Measurements from ENCODE around the gene PIK3CA.
"Not testable (repeated sequence)": the region's sequence is repeated elsewhere in the genome, so short reads cannot be mapped to it uniquely, and the experiment has no call there.

PIK3CA gene

DNA sequence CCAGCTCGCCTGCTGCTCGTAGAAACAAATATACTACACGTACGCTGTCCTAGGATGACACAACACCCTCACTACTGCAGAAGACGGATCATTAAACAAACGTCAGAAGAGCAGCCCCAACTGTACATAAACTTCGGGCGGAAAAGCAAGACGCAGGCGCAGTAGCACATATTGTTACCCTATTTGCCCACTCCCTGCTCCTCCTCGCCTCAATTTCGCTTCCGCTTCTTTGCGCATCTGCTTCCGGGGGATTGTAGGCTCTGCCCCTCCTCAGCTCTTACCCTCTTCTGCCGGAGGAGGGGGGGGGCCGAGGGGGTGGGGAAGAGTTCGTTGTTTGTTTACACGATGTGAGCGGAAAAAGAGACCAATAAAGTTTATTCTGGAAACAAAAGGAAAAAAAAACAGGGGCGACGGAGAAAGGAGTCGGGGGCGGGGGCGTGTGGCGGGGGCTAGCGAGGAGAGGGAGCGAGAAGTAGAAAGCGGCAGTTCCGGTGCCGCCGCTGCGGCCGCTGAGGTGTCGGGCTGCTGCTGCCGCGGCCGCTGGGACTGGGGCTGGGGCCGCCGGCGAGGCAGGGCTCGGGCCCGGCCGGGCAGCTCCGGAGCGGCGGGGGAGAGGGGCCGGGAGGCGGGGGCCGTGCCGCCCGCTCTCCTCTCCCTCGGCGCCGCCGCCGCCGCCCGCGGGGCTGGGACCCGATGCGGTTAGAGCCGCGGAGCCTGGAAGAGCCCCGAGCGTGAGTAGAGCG lies at the start of gene PIK3CA:
PIK3CA (plus strand) TSS at position 485 of the 743 bp plus-strand sequence. CDS start 50,469 bp downstream, outside the sequence.
- DNase-seq (ENCODE audit: low read depth) = peak; percentile 96
- peak within 1 kb of the TSS; percentile 93 for H3K4me3 ChIP-seq (ENCODE audit: low read depth, low read length)

DNA sequence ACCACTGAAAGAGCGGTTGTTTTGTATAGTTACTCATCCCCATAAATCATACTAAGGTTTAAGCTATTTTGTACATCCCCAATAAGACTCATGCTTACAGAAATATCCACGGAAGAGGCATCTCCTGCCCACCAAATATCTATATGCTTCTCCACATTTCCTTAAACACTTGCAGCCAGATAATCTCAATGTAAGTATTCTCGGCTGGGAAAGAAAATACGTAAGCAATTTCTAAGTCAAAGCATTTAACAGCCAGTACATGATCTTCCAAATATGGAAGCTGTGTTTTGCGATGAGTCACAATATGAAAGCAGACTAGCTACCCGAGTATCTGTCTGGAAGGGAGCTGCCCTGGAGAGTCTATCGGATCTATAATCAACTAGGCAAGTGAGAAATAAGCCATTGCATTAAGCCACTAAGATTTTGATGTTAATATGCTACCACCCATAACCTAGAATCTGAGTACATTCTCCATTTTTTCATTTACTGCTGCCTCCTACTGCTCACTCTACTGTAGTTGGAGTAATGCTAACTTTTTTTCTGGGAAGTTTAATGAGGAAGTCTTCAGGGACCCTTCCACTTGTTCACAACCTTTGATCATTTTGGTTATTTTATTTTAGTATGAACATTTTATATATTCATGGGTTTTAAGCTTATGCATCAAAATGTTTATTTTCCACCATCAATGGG lies 49.6 kb upstream of the PIK3CA start:
- no peak overlapping the region for H3K4me3 ChIP-seq (ENCODE audit: low read depth, low read length)

DNA sequence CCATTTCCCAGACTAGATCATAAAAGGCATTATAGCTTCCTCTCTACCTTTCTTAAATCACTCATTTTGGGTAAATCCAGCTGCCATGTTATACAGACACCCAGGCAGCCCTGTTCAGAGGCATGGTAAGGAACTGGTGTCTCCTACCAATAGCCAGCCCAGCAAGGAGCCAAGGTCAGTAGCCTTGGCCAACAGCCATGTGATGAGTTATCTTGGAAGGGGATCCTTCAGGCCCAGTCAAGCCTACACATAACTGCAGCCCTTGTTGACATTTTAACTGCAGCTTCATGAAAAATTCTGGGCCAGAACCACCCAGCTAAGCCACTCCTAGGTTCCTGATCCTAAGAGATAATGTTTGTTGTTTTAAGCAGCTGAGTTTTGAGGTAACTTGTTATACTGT lies 47.5 kb upstream of the PIK3CA start:
- peak; percentile 38 for DNase-seq (ENCODE audit: low read depth)
- H3K4me3 ChIP-seq (ENCODE audit: low read depth, low read length) = no peak overlapping the region

More for the DNA sequence above, 49.6 kb upstream of the PIK3CA start:
- peak; percentile 35 for DNase-seq (ENCODE audit: low read depth)

DNA sequence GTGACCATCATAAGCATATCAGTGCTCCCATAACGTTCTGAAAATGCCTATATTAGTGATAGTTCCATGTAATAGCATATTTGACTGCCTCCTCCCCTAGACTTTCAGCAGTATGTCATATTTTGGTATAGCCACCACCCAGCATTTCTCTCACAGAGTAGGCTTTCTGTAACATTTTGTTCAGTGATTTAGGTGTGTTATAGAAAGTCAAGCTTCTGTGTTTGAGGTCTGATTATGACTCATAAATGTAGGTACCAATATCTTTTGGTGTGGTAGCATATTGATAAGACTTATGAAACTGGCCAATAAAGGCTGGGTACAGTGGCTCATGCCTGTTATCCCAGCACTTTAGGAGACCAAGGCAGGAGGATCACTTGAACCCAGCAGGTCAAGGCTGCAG lies 42.3 kb upstream of the PIK3CA start:
- no peak overlapping the region for H3K4me3 ChIP-seq (ENCODE audit: low read depth, low read length)
- DNase-seq (ENCODE audit: low read depth) = no peak

DNA sequence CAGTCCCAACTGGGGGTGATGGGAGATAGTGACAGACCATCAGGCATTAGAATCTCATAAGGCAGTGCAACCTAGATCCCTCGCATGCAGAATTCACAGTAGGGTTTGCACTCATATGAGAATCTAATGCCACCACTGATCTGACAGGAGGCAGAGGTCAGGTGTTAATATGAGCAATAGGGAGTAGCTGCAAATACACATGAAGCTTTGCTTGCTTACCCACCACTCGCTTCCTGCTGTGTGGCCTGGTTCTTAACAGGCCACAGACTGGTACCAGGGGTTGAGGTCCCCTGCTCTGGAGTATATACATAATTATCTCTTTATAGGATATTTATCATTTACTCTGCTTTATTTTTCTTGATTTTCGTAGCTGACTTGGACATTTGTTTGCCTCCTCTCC lies 40.5 kb upstream of the PIK3CA start:
- DNase-seq (ENCODE audit: low read depth) = no peak
- no peak overlapping the region for H3K4me3 ChIP-seq (ENCODE audit: low read depth, low read length)

DNA sequence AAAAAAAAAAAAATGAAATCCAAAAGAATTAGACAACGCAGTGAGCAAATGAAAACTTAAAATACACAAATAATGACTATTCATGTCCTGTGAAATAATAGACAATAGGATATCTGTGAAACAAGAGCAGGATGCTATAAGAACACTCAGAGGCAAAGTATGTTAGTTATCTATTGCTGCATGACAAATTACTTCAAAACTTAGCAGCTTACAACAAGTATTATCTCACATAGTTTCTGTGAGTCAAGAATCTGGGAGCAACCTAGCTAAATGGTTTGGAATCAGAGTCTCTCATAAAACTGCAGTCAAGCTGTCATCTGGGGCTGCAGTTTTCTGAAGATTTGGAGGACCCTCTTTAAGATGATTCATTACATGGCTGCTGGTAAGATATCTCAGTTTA lies 40.1 kb upstream of the PIK3CA start:
- peak; percentile 47 for DNase-seq (ENCODE audit: low read depth)
- no peak overlapping the region for H3K4me3 ChIP-seq (ENCODE audit: low read depth, low read length)

DNA sequence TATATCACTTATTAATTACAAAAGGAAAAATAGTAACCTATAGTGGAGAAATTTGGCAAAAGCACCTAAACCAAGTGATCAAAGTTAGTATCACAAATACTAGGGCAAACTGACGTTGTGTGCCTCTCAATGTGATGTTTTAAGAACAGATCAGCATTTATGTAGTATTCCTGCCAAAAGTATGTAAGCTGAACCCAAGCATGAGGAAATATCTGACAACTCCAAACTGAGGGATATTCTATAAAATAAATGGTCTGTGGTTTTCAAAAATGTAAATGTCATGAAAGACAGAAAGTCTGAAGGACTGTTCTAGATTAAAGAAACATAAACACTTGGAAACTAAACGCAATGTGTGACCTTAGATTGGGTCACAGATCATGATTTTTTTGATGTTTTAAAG lies 34.3 kb upstream of the PIK3CA start:
- no peak overlapping the region for H3K4me3 ChIP-seq (ENCODE audit: low read depth, low read length)
- peak; percentile 44 for DNase-seq (ENCODE audit: low read depth)

DNA sequence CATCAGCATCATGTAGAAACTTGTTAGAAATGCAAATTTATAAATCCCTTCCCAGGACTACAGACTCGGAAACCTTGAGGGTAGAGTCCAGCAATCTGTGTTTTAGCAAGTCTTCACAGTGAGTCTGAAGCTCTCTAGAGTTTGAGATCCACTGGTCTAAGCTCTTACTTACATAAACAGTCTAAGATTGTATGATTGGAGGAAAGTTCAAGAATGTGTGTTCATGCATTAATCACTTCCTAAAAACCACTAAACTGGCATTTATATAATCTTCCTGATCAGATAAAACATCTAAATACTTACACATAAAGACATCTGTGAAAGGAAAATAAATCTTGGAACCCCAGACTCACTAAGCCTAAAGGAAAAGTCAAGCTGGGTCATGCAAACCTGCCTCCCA lies 32.7 kb upstream of the PIK3CA start:
- DNase-seq (ENCODE audit: low read depth); H3K4me3 ChIP-seq (ENCODE audit: low read depth, low read length): not testable (repeated sequence)

DNA sequence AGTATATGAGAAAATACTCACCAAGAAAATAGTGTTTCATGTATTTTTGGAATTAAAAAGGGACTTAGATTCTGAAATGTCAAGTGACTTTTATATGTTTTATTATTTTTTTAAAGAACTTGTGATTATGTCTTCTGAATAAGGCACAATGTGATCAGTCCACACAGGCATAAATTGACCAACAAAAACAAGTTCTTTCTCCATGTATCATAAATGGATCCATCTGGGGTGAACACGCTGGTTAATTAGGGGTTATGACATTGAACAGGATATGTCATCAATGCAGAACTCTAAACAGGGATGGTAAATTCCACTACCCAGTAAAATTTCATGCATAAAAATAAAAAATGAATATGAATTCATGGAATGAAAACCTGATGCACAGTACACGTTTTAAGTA lies 31.3 kb upstream of the PIK3CA start:
- no peak for DNase-seq (ENCODE audit: low read depth)
- no peak overlapping the region for H3K4me3 ChIP-seq (ENCODE audit: low read depth, low read length)

DNA sequence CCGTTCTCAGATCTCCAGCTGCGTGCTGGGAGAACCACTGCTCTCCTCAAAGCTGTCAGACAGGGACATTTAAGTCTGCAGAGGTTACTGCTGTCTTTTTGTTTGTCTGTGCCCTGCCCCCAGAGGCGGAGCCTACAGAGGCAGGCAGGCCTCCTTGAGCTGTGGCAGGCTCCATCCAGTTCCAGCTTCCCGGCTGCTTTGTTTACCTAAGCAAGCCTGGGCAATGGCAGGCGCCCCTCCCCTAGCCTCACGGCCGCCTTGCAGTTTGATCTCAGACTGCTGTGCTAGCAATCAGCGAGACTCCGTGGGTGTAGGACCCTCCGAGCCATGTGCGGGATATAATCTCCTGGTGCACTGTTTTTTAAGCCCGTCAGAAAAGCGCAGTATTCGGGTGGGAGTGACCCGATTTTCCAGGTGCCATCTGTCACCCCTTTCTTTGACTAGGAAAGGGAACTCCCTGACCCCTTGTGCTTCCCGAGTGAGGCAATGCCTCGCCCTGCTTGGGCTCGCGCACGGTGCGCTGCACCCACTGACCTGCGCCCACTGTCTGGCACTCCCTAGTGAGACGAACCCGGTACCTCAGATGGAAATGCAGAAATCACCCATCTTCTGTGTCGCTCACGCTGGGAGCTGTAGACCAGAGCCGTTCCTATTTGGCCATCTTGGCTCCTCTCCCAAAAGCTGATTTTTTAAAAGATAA lies 15.8 kb upstream of the PIK3CA start:
- not testable (repeated sequence) for DNase-seq (ENCODE audit: low read depth); H3K4me3 ChIP-seq (ENCODE audit: low read depth, low read length)

DNA sequence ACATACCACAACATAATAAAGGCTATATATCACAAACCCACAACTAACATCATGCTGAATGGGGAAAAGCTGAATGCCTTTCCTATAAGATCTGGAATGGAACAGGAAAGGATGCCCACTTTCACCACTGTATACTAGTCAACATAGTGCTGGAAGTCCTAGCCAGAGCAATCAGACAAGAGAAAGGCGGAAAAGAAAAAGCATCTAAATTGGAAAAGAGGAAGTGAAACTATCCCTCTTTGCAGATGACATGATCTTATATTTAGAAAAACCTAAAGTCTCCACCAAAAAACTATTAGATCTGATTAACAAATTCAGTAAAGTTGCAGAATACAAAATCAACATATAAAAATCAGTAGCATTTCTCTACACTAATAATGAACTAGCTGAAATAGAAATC lies 14.6 kb upstream of the PIK3CA start:
- H3K4me3 ChIP-seq (ENCODE audit: low read depth, low read length) = no peak overlapping the region
- no peak for DNase-seq (ENCODE audit: low read depth)

DNA sequence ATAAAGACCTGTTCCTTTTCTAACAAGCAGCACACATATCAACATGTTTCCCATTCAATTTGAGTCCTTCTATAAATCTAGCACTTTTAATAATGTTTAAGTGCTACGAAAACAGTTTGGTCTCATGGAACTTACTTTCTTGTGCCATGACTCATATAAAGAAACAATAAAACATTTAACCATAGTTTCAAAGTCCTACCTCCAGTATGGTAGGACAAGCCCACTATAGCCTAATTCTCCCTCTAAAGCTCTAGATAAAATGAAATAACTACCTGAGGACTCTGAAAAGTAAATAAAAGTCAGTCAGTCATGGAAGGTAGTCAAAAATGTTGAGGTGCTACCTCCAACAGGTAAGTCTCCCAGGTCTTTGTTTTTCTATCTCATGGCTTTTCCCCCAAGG lies 12.0 kb upstream of the PIK3CA start:
- DNase-seq (ENCODE audit: low read depth) = no peak
- no peak overlapping the region for H3K4me3 ChIP-seq (ENCODE audit: low read depth, low read length)

DNA sequence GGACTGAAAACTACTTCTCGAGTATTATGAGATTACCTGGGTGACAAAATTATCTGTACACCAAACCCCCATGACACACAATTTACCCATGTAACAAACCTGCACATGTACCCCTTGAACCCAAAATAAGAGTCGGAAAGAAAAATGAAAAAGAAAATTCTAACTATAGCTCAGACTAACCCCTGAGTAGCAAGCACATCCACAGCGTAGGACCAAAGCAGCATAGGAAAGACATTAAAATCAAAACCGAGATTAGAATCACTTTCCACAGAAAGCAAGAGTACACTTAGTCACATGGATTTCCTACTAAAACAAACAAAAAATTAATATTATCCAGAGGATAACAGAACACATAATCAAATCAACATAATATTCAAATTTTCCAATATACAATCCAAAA lies 6.3 kb upstream of the PIK3CA start:
- H3K4me3 ChIP-seq (ENCODE audit: low read depth, low read length) = no peak overlapping the region
- DNase-seq (ENCODE audit: low read depth) = no peak

DNA sequence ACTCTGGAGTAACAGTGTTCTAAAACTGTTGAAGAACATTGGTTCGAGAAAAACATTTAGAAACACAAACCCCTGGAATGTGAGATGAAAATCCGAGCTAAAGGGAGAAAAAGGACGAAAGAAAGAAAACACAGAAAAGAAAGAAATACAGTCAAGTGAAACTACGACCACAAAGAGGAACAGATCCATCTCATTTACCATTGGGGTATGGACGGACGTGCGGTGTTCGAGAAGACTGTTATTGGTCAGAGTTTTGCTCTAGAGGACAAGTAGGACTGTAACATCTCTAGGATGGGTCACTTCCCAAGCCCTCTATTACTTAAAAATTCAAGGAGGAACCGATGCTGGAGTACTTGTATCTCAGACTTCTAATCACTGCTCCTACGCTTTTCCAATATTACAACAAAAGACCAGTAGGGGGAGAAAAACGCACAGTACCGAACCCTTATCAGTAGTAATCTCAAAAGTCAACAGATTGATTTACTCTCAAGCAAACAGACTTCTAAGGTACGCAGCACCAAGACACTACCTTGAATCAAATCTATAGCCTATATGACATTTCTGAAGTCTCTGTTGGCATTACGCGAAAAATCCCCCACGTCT lies 1.1 kb upstream of the PIK3CA start:
- peak; percentile 30 for DNase-seq (ENCODE audit: low read depth)
- H3K4me3 ChIP-seq (ENCODE audit: low read depth, low read length) = peak overlapping the region; percentile 93

DNA sequence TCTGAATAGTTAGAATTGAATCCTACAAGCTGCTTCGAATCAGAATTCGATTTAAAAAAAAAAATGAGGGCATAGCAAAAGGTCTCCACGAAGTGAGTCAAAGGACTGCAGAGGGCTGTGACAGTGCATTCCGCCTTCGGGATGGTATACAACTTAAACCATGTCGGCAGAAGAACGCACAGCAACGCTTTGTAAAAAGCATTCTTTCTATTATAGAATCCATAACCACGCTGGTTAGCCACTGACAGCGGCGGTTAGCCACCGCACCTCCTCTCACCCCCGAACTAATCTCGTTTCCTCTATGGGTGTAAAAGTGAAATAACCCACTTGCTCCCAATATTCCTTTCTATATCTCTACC lies 664 bp upstream of the PIK3CA start:
- peak overlapping the region; percentile 93 for H3K4me3 ChIP-seq (ENCODE audit: low read depth, low read length)
- no peak for DNase-seq (ENCODE audit: low read depth)

DNA sequence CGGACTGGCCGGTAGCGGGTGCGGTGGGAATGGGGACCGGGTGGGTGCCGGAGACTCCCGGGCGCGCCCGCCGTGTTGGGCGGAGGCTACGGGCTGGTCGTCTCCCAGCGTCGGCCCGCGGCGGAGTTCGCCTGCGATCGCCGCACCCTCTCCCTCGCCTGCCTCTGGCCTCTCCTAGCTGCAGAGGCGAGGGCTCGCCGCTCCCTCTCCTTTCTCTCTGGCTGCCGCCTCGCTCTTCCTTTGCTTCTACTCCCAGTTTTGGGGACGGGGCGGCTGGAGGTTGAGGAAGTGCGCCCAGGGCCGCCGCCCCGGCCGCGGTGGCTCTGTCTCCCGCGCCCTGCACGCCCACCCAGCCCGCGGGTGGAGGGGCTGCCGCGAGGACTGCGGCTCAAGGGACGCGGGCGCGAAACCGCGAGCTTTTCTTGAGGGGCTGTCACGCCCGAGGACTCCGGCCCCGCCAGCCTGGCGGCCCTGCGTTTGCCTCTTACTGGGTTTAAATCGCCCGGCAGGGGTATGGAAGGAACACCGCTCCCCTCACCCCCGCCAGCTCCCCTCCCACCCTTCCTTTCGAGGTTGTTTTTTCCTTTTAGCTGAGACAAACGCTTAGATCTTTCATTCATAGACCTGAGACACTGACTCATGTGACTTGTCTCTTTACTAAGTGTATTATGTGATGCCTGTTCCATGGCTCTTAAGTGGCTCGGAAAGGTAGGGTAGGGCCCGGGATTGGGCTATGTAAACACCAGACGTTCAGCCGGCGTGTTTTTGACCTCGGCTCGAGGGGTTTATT lies 654 bp downstream of the PIK3CA start:
- DNase-seq (ENCODE audit: low read depth) = no peak
- H3K4me3 ChIP-seq (ENCODE audit: low read depth, low read length) = peak overlapping the region; percentile 93

DNA sequence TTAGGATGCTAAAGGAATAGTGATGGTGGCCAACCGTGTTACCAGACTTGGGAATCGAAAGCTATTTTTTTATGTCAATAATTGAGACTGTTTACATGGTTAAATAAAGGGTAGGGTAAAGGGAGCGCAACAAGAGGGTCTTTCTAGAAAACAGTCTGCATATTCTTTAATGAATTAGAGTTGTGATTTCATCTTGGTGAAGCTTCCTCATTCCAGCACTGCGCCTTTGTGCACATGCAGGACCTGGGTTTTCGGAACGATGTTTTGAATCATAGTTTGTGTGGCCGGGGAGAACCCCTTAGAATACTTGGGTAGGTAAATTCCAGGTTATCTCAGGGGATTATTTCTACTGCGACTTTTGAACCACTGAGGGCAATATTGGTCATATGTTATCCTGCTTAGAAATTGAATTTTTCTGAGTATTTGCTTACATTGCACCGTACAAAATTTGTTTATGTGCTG lies 1.3 kb downstream of the PIK3CA start:
- peak overlapping the region; percentile 93 for H3K4me3 ChIP-seq (ENCODE audit: low read depth, low read length)

DNA sequence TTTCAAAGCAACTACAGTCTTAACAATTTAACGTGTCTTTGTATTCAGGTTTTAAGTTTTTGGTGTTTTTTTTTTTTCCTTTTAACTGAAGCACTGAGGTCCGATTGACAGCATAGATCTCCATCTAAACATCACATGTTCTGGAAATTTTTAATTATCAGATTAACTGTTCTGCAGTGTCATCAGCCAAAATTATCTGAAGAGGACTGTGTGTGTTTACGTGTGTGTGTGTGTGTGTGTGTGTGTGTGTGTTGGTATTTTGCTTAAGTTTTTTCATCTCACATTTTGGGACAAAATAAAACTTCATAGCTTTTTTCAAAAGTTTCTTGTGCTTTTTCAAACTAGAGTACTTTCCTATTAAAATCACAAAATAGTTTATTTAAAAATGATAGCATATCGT lies 1.8 kb downstream of the PIK3CA start:
- peak overlapping the region; percentile 93 for H3K4me3 ChIP-seq (ENCODE audit: low read depth, low read length)
- DNase-seq (ENCODE audit: low read depth) = no peak

More for the DNA sequence above, 1.3 kb downstream of the PIK3CA start:
- DNase-seq (ENCODE audit: low read depth) = no peak

DNA sequence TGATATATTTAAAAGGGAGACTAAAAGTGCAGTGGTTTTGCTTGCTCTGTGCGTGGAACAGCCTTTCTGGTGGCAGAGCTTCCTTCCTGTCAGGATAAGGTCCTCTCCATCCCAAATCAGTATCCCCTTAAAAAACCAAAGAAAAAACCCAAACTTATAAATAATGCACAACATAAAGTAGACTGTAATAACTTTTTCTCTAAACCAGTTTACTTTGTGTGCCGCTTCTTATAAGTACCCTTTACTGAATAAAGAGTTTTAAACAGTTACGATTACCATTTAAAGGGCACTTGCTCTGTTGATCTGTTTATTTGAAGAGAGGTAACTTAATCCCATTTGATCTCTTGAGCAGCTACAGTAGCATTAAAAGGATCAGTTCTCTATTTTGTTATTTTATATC lies 2.5 kb downstream of the PIK3CA start:
- no peak overlapping the region for H3K4me3 ChIP-seq (ENCODE audit: low read depth, low read length)
- no peak for DNase-seq (ENCODE audit: low read depth)
